Activated B cell treated with CpG ODN at 0.5 μM for 24 hours (primary cell): ENCODE results near the gene SEPTIN8. TPM values are rescaled to one million over a fixed set of nuclear protein-coding genes. Genes with fewer than 3 reads are reported as not detected.

Experiments used
- ATAC-seq: fragments of 200-7000 bp; cut with Tn5 transposase; one replicate; pipeline ENCODE4 v1.10.0; 2021; ENCODE audit warnings: low read depth, mild to moderate bottlenecking, moderate library complexity
- CTCF ChIA-PET: fragments of 350-600 bp; sonication (Branson Sonifier 250); formaldehyde crosslinking; loops from one replicate; lab custom pipeline; 2021; ENCODE audit warnings: antibody characterized with exemption; lab: Charles Lee
- POLR2A ChIA-PET: fragments of 350-600 bp; sonication (Branson Sonifier 250); formaldehyde crosslinking; loops from one replicate; lab custom pipeline; 2021; ENCODE audit warnings: antibody characterized with exemption; lab: Charles Lee
- DNase-seq: peaks from one replicate; pipeline ENCODE4 v3.0.0; 2022
- H3K27ac Mint-ChIP-seq: one replicate; pipeline ENCODE4 v1.8.0; 2020; ENCODE audit warnings: mixed read lengths
- H3K27me3 Mint-ChIP-seq: one replicate; pipeline ENCODE4 v1.8.0; 2021; ENCODE audit warnings: mixed read lengths
- H3K36me3 Mint-ChIP-seq: one replicate; pipeline ENCODE4 v1.8.0; 2021; ENCODE audit warnings: low read depth, mixed read lengths
- H3K4me1 Mint-ChIP-seq: one replicate; pipeline ENCODE4 v1.8.0; 2021; ENCODE audit warnings: mixed read lengths
- H3K4me3 Mint-ChIP-seq: one replicate; pipeline ENCODE4 v1.8.0; 2020; ENCODE audit warnings: mild to moderate bottlenecking, mixed read lengths
- H3K9me3 Mint-ChIP-seq: one replicate; pipeline ENCODE4 v1.8.0; 2020; ENCODE audit warnings: mixed read lengths
- intact Hi-C: fragments of 100-400 bp; cut with micrococcal nuclease; formaldehyde crosslinking; loops from one replicate; pipeline ENCODE4 v1.15.1; 2024
- total RNA-seq: library from RNA; stranded (reverse); gene quantifications from 2 replicates; pipeline ENCODE4 v1.2.3, GENCODE V29; 2022
- TF ChIP-seq, protein P1 (sequence below): fragments of 200-600 bp; IDR thresholded peaks from one replicate; pipeline ENCODE4 v1.8.0; 2022; ENCODE audit warnings: antibody characterized with exemption, mild to moderate bottlenecking

SEPTIN8 gene
- total RNA-seq, 1 donor from 2014 or later, result 7.3 TPM

DNA sequence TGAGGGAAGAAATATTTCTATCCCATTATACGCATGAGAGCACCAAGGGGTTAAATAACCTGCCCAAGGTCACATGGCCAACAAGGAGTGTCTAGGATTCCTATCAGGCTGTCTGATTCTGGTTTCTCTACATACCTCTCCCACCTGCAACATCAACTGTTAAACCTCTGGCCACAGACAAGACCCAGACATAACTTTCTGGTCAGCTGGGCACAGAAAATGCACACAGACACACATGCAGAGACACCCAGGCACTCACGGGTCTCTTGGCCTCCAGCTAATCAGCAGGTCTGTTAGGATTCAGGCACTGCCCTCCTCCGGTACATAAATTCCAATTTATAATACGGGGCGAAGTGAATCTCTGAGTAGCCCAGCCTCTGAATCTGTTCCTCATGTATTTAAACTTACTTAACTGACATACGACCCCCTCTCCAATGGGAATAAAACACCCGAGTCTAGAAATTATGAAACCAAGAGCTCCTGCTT, 1.5 kb downstream of the SEPTIN8 start:
- ATAC-seq (no peak), DNase-seq (no peak)
- no peaks in the 10 kb centered on the region for H3K36me3 Mint-ChIP-seq
- H3K27me3 Mint-ChIP-seq, result peaks cover 26% of the 10 kb centered on the region
- intact Hi-C loops, result loop anchor here (5.0 kb wide), 1 partner anchor 37 kb away; the partner anchor contains the start of gene SOWAHA
- ChIA-PET CTCF (no interaction called here), POLR2A (no interaction called here)
- peak overlapping the region; percentile 32 for H3K4me3 Mint-ChIP-seq
- TF ChIP-seq, protein P1, sequence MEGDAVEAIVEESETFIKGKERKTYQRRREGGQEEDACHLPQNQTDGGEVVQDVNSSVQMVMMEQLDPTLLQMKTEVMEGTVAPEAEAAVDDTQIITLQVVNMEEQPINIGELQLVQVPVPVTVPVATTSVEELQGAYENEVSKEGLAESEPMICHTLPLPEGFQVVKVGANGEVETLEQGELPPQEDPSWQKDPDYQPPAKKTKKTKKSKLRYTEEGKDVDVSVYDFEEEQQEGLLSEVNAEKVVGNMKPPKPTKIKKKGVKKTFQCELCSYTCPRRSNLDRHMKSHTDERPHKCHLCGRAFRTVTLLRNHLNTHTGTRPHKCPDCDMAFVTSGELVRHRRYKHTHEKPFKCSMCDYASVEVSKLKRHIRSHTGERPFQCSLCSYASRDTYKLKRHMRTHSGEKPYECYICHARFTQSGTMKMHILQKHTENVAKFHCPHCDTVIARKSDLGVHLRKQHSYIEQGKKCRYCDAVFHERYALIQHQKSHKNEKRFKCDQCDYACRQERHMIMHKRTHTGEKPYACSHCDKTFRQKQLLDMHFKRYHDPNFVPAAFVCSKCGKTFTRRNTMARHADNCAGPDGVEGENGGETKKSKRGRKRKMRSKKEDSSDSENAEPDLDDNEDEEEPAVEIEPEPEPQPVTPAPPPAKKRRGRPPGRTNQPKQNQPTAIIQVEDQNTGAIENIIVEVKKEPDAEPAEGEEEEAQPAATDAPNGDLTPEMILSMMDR, result no peak
- peaks cover 15% of the 10 kb centered on the region for H3K4me1 Mint-ChIP-seq
- H3K9me3 Mint-ChIP-seq, result no peaks in the 10 kb centered on the region
- no peak overlapping the region for H3K27ac Mint-ChIP-seq

DNA sequence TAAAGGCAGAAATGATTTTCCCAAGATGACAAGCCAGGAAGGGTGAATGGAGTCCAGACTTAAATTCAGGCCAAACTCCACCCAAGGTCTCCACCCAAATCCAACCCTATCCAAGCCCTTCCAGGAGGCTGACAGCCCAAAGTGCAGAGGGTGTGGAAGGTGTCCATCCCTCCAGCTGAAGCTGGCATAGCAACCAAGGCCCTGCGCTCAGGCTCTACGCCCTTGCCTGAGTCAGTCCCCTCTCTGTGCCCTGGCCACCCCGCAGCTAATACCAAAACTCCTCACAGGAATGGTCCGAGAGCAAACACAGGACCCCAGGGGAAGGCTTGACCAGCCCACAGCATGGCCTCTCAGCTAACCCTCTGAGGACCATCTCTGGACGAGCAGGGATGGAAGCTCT, 2.1 kb downstream of the SEPTIN8 start:
- TF ChIP-seq, protein P1, result no peak
- intact Hi-C loops, result loop anchor here (5.0 kb wide), 1 partner anchor 37 kb away; the partner anchor contains the start of gene SOWAHA
- ATAC-seq (no peak), DNase-seq (no peak)
- ChIA-PET CTCF (no interaction called here), POLR2A (no interaction called here)
- Mint-ChIP-seq H3K27ac (no peak overlapping the region), H3K27me3 (peaks cover 25% of the 10 kb centered on the region), H3K4me1 (peaks cover 15% of the 10 kb centered on the region), H3K9me3 (no peaks in the 10 kb centered on the region), H3K36me3 (no peaks in the 10 kb centered on the region), H3K4me3 (no peak overlapping the region)

- no peak for DNase-seq
- ChIA-PET POLR2A (no interaction called here), CTCF (no interaction called here)
- TF ChIP-seq, protein P1, result no peak
- Mint-ChIP-seq H3K4me3 (no peak overlapping the region), H3K27ac (no peak overlapping the region), H3K36me3 (no peaks in the 10 kb centered on the region), H3K4me1 (peaks cover 15% of the 10 kb centered on the region), H3K9me3 (no peaks in the 10 kb centered on the region), H3K27me3 (peaks cover 22% of the 10 kb centered on the region)
- intact Hi-C loops, result no loop called here
- no peak for ATAC-seq
Observed at GRCh38 chr5:132774406-132774805, 2.6 kb downstream of the SEPTIN8 start.

GRCh38 chr5:132773601-132774355, 3.3 kb downstream of the SEPTIN8 start:
- Mint-ChIP-seq H3K27ac (no peak overlapping the region), H3K4me3 (no peak overlapping the region), H3K4me1 (peaks cover 15% of the 10 kb centered on the region), H3K9me3 (no peaks in the 10 kb centered on the region), H3K27me3 (peaks cover 16% of the 10 kb centered on the region), H3K36me3 (no peaks in the 10 kb centered on the region)
- ChIA-PET POLR2A (no interaction called here), CTCF (no interaction called here)
- DNase-seq (no peak), ATAC-seq (no peak)
- TF ChIP-seq, protein P1, result no peak
- intact Hi-C loops, result no loop called here

DNA sequence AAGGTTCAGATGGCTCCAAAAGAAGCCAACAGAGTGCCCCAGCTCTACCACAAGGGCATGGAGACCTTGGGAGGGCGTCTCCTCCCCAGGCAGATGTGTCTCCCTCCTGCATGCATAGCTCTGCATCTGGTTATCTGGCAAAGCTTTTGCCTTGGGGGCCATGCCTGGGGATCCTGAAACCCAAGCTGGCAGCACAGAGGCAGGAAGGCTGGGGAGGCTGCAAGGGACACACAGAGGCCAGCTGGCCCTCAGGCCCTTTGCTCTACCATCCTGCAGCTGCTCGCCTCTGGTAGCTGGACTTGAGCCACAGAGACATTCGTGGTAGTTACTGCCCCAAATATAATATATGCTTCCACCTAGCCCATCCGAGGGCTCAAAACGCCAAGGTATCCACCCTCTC, 3.9 kb downstream of the SEPTIN8 start:
- CTCF ChIA-PET, result no interaction called here
- H3K4me3 Mint-ChIP-seq, result no peak overlapping the region
- TF ChIP-seq, protein P1, result no peak

More for the DNA sequence above, 3.9 kb downstream of the SEPTIN8 start:
- ATAC-seq, result no peak
- no peaks in the 10 kb centered on the region for H3K36me3 Mint-ChIP-seq
- H3K9me3 Mint-ChIP-seq, result no peaks in the 10 kb centered on the region
- intact Hi-C loops, result no loop called here
- POLR2A ChIA-PET, result no interaction called here
- H3K4me1 Mint-ChIP-seq, result peaks cover 11% of the 10 kb centered on the region
- peaks cover 10% of the 10 kb centered on the region for H3K27me3 Mint-ChIP-seq
- no peak for DNase-seq
- H3K27ac Mint-ChIP-seq, result no peak overlapping the region
